HTR-8/SVneo (cell line): ENCODE results near the gene IDH3B.

ENCODE experiments used
- DNase-seq: peaks from one replicate; pipeline ENCODE4 v3.0.0; 2011; ENCODE audit warnings: low spot score, mixed read lengths; ENCODE audit not compliant: insufficient read length
- FAIRE-seq: peaks from 2 replicates; lab custom pipeline; 2011; peaks lifted over from hg19 to GRCh38; lab: Jason Lieb, UNC

Gene IDH3B

GRCh38 chr20:2625062-2625461 is 39.0 kb downstream of the IDH3B start:
- DNase-seq (no peak), FAIRE-seq (no peak)

DNA sequence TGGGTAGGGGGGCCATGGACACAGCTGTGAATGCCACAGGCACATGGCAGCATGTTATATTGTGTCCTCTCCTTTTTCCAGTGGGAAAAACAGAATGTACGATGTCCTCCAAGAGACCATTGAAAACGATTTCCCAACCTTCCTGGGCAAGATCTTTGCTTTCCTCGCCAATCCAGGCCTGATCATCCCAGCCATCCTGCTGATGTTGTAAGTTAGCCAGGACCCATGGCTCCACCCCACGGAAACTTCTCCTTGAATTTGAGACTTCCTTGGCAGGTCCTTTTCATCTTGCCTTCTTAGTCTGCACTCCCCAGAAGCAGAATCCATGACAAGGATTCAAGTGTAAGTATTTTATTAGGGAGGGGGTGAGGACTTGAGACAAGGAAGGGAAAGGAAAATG is 39.8 kb downstream of the IDH3B start:
- DNase-seq (no peak), FAIRE-seq (no peak)

GRCh38 chr20:2619961-2620595 is 43.9 kb downstream of the IDH3B start:
- peak; percentile 27 for DNase-seq
- FAIRE-seq: no peak

DNA sequence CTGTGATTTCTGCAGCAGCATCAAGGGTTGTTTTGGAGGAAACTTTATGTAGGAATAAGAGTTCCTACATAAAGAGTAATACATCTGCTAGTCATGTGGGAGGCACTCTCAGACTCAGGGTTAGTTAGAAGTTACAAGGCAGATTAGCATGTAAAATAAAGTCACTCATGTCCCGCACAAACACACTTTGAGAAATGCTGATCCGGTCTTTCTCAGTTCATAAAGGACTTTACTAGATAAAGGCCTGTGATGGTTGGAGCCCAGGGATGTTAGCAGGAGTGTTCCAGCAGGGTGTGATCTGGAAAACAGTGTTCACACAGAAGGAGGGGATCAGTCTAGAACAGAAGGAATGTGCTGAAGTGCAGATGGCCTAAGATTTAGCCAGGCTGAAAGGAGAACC is 44.7 kb downstream of the IDH3B start:
- FAIRE-seq: no peak

GRCh38 chr20:2618815-2619214 is 45.2 kb downstream of the IDH3B start:
- FAIRE-seq (no peak), DNase-seq (no peak)

More for the DNA sequence above, 44.7 kb downstream of the IDH3B start:
- DNase-seq: no peak

GRCh38 chr20:2617099-2617714 is 46.8 kb downstream of the IDH3B start:
- DNase-seq (no peak), FAIRE-seq (no peak)

GRCh38 chr20:2616634-2617033 is 47.4 kb downstream of the IDH3B start:
- no peak for FAIRE-seq
- no peak for DNase-seq

DNA sequence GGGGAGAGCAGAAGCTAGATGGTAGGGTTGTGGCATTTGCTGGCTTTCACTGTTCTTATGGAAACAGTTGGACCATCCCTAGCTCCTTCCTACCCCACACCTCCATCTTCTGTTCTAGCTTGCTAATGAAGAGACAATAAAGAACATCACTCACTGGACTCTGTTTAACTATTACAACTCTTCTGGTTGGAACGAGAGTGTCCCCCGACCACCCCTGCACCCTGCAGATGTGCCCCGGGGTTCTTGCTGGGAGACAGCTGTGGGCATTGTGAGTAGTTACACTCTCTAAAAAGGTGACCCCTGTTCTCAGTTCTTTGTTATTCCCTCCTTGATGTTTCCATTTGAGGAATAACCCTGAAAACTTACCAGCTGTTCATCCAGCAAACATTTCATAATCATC is 51.9 kb downstream of the IDH3B start:
- no peak for DNase-seq
- no peak for FAIRE-seq

DNA sequence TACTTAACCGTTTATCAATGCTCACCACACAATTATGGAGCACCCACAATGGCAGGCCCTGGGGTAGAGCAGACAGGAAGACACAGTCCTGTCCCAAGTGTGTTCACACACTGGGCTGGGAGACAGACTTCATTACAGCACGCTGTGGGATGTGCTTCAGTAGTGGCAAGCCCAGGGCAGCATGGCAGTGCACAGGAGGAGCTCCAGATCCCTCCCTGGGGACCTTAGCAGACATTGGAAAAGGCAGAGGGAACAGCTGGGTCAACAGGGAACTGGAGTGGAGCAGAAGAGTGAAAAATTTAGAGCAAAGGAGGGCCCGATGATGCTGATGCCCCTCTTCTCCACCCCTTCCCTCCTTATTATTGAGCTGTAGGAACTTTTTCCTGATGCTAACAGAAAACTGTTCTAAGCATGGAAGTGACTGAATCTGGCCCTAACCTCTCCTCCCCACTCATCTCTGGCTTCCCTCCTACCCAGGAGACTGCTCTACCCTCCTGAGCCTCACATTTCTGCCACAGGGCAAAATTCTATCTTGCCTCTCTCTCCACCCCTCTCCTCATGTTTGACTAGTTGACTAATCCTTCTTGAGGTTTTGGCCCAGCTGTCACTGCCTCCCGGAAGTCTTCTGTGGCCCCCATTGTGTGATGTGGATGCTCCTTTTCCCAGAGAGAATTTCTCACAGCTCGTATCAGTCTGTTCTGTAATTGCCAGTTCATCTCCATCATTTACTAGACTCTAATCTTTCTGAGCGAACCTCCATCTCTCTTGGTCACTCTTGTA is 52.9 kb downstream of the IDH3B start:
- DNase-seq (no peak), FAIRE-seq (no peak)

GRCh38 chr20:2610326-2610725 is 53.7 kb downstream of the IDH3B start:
- no peak for DNase-seq
- FAIRE-seq: no peak
